ENCODE measurements around the gene ACTL6B. TPM values are rescaled to one million over a fixed set of nuclear protein-coding genes. Genes with fewer than 3 reads are reported as not detected.
A peak's percentile ranks its signal among the peaks of the same experiment; 100 is the strongest.

The ACTL6B gene
- total and polyA plus RNA-seq, 2 experiments from 2014 or later: not detected

GRCh38 chr7:100680576-100681271, 24.5 kb upstream of the ACTL6B start:
- Histone ChIP-seq H2AFZ (no peak overlapping the region), H3K4me1 (ENCODE audit: insufficient read depth) (peaks cover 20% of the 10 kb centered on the region), H3K79me2 (peaks cover 29% of the 10 kb centered on the region), H3K27ac (no peak overlapping the region), H3K36me3 (replicated peaks; ENCODE audit: insufficient read depth, low read depth) (no peaks in the 10 kb centered on the region), H3K27me3 (no peaks in the 10 kb centered on the region), H3K9me2 (replicated peaks; ENCODE audit: insufficient read depth) (no peaks in the 10 kb centered on the region), H3K4me2 (no peak overlapping the region), H3K4me3 (no peak overlapping the region), H4K20me1 (ENCODE audit: insufficient read depth, poor library complexity, severe bottlenecking) (peaks cover 40% of the 10 kb centered on the region), H3K9me3 (ENCODE audit: low read depth) (no peaks in the 10 kb centered on the region)
- DNase-seq (ENCODE audit: low spot score): peak; percentile 10
- 96% methylated on average over 18 of the region's 18 CpGs for WGBS (ENCODE audit: low lambda C conversion rate, missing lambda C conversion rate)
- TF ChIP-seq EZH2 (IDR thresholded peaks at IDR 0.05; ENCODE audit: borderline replicate concordance) (no peak), EZH2phosphoT487 (IDR thresholded peaks at IDR 0.05; ENCODE audit: low read depth, severe bottlenecking, unreplicated experiment) (no peak), CTCF (IDR thresholded peaks at IDR 0.05; ENCODE audit: poor library complexity) (no peak)

GRCh38 chr7:100679927-100680575, 23.8 kb upstream of the ACTL6B start:
- DNase-seq (ENCODE audit: low spot score): no peak
- H3K4me2 ChIP-seq: no peak overlapping the region
- peaks cover 36% of the 10 kb centered on the region for H3K79me2 ChIP-seq
- H3K36me3 ChIP-seq (replicated peaks; ENCODE audit: insufficient read depth, low read depth): no peaks in the 10 kb centered on the region
- TF ChIP-seq EZH2 (IDR thresholded peaks at IDR 0.05; ENCODE audit: borderline replicate concordance) (no peak), CTCF (IDR thresholded peaks at IDR 0.05; ENCODE audit: poor library complexity) (no peak), EZH2phosphoT487 (IDR thresholded peaks at IDR 0.05; ENCODE audit: low read depth, severe bottlenecking, unreplicated experiment) (no peak)
- H3K9me2 ChIP-seq (replicated peaks; ENCODE audit: insufficient read depth): no peaks in the 10 kb centered on the region
- 91% methylated on average over 13 of the region's 13 CpGs for WGBS (ENCODE audit: low lambda C conversion rate, missing lambda C conversion rate)
- no peaks in the 10 kb centered on the region for H3K27me3 ChIP-seq
- H3K27ac ChIP-seq: no peak overlapping the region
- no peak overlapping the region for H2AFZ ChIP-seq
- no peaks in the 10 kb centered on the region for H3K9me3 ChIP-seq (ENCODE audit: low read depth)
- peaks cover 47% of the 10 kb centered on the region for H4K20me1 ChIP-seq (ENCODE audit: insufficient read depth, poor library complexity, severe bottlenecking)
- peaks cover 20% of the 10 kb centered on the region for H3K4me1 ChIP-seq (ENCODE audit: insufficient read depth)
- no peak overlapping the region for H3K4me3 ChIP-seq

- DNase-seq (ENCODE audit: low spot score): peak; percentile 26
- 79% methylated on average over 12 of the region's 13 CpGs for WGBS (ENCODE audit: low lambda C conversion rate, missing lambda C conversion rate)
- Histone ChIP-seq H3K4me2 (no peak overlapping the region), H3K9me2 (replicated peaks; ENCODE audit: insufficient read depth) (no peaks in the 10 kb centered on the region), H3K79me2 (peaks cover 42% of the 10 kb centered on the region), H3K4me3 (no peak overlapping the region), H3K36me3 (replicated peaks; ENCODE audit: insufficient read depth, low read depth) (no peaks in the 10 kb centered on the region), H3K27me3 (no peaks in the 10 kb centered on the region), H2AFZ (no peak overlapping the region), H3K4me1 (ENCODE audit: insufficient read depth) (peaks cover 20% of the 10 kb centered on the region), H3K27ac (peak overlapping the region; percentile 53), H3K9me3 (ENCODE audit: low read depth) (no peaks in the 10 kb centered on the region), H4K20me1 (ENCODE audit: insufficient read depth, poor library complexity, severe bottlenecking) (peaks cover 54% of the 10 kb centered on the region)
- no peak for TF ChIP-seq EZH2phosphoT487 (IDR thresholded peaks at IDR 0.05; ENCODE audit: low read depth, severe bottlenecking, unreplicated experiment)
- TF ChIP-seq EZH2 (IDR thresholded peaks at IDR 0.05; ENCODE audit: borderline replicate concordance): no peak
- no peak for TF ChIP-seq CTCF (IDR thresholded peaks at IDR 0.05; ENCODE audit: poor library complexity)
These were observed 23.1 kb upstream of the ACTL6B start for GRCh38 chr7:100679129-100679926.

Measured in hepatocyte (in vitro differentiated cells).